Neuronal stem cell (in vitro differentiated cells): Measurements from ENCODE around the gene OCIAD1.
"Not testable (repeated sequence)": the region's sequence is repeated elsewhere in the genome, so short reads cannot be mapped to it uniquely, and the experiment has no call there.

Experiments
- DNase-seq: peaks from one replicate; pipeline ENCODE4 v3.0.0-alpha.2; 2013; ENCODE audit warnings: low spot score
- H2AFZ ChIP-seq: one replicate; pipeline ENCODE4 v1.6.1; 2013; ENCODE audit warnings: mild to moderate bottlenecking, low read length, inconsistent platforms
- H2AK5ac ChIP-seq: 2 replicates; pipeline ENCODE4 v1.6.1; 2013; ENCODE audit warnings: low read depth, mild to moderate bottlenecking, inconsistent platforms, low read length, moderate library complexity, mixed read lengths
- H2BK120ac ChIP-seq: 2 replicates; pipeline ENCODE4 v1.6.1; 2013; ENCODE audit warnings: low read depth, mild to moderate bottlenecking, inconsistent platforms, low read length, moderate library complexity, mixed read lengths
- H2BK12ac ChIP-seq: one replicate; pipeline ENCODE4 v1.6.1; 2013; ENCODE audit warnings: low read length, inconsistent platforms
- H2BK15ac ChIP-seq: 2 replicates; pipeline ENCODE4 v1.6.1; 2013; ENCODE audit warnings: mild to moderate bottlenecking, low read length, inconsistent platforms, mixed read lengths
- H2BK5ac ChIP-seq: one replicate; pipeline ENCODE4 v1.6.1; 2013; ENCODE audit warnings: inconsistent platforms, mild to moderate bottlenecking, low read length, moderate library complexity
- H3K14ac ChIP-seq: one replicate; pipeline ENCODE4 v1.6.1; 2013; ENCODE audit warnings: low read length, inconsistent platforms
- H3K18ac ChIP-seq: 2 replicates; pipeline ENCODE4 v1.6.1; 2013; ENCODE audit warnings: low read length, inconsistent platforms
- H3K23ac ChIP-seq: 2 replicates; pipeline ENCODE4 v1.6.1; 2013; ENCODE audit warnings: low read depth, mild to moderate bottlenecking, mixed read lengths, low read length, inconsistent platforms; ENCODE audit not compliant: poor library complexity
- H3K27ac ChIP-seq: replicated peaks from 3 replicates; pipeline ENCODE4 v1.5.1; 2013; ENCODE audit warnings: low read length, inconsistent platforms
- H3K27me3 ChIP-seq, 3 experiments: 2 replicates each; pipeline ENCODE4 v1.6.1; 2013; ENCODE audit warnings: low read length in 3 of 3, mild to moderate bottlenecking in 2 of 3, inconsistent platforms in 1 of 3, low read depth in 1 of 3, mixed read lengths in 1 of 3, moderate library complexity in 1 of 3; ENCODE audit not compliant: control insufficient read depth in 3 of 3, insufficient read depth in 3 of 3
- H3K36me3 ChIP-seq, 2 donors: replicated peaks in 1 of 2; 2 replicates each; pipeline ENCODE4 v1.6.1; 2013; ENCODE audit warnings: low read length in 2 of 2; ENCODE audit not compliant: control insufficient read depth in 2 of 2, insufficient read depth in 2 of 2
- H3K4ac ChIP-seq: 2 replicates; pipeline ENCODE4 v1.6.1; 2013; ENCODE audit warnings: inconsistent platforms, mild to moderate bottlenecking, low read length, moderate library complexity
- H3K4me1 ChIP-seq, 2 donors: 1 replicate in 1 of 2; 2 replicates in 1 of 2; pipeline ENCODE4 v1.6.1; 2013; ENCODE audit warnings: low read length in 2 of 2, low read depth in 1 of 2; ENCODE audit not compliant: control insufficient read depth in 2 of 2, insufficient read depth in 1 of 2
- H3K4me2 ChIP-seq: one replicate; pipeline ENCODE4 v1.6.1; 2013; ENCODE audit warnings: mild to moderate bottlenecking, low read length, inconsistent platforms; ENCODE audit not compliant: insufficient read depth, poor library complexity, severe bottlenecking
- H3K4me3 ChIP-seq, 2 donors: 2 replicates each; pipeline ENCODE4 v1.5.1; 2013; ENCODE audit warnings: low read length in 2 of 2, mild to moderate bottlenecking in 2 of 2, inconsistent platforms in 1 of 2, moderate library complexity in 1 of 2
- H3K79me1 ChIP-seq: one replicate; pipeline ENCODE4 v1.6.1; 2013; ENCODE audit warnings: low read depth, mild to moderate bottlenecking, inconsistent platforms, low read length, moderate library complexity
- H3K9ac ChIP-seq: one replicate; pipeline ENCODE4 v1.6.1; 2013; ENCODE audit warnings: mild to moderate bottlenecking, low read depth, low read length, inconsistent platforms; ENCODE audit not compliant: poor library complexity
- H3K9me3 ChIP-seq, 2 donors: replicated peaks in 1 of 2; 2 replicates each; pipeline versions ENCODE3 to v1.6.1; 2013; ENCODE audit warnings: low read length in 2 of 2, mild to moderate bottlenecking in 2 of 2, inconsistent platforms in 1 of 2, low read depth in 1 of 2, mixed read lengths in 1 of 2, moderate library complexity in 1 of 2; ENCODE audit not compliant: control insufficient read depth in 2 of 2, insufficient read depth in 1 of 2
- H4K8ac ChIP-seq: one replicate; pipeline ENCODE4 v1.6.1; 2013; ENCODE audit warnings: low read depth, mild to moderate bottlenecking, inconsistent platforms, low read length, moderate library complexity
- H4K91ac ChIP-seq: one replicate; pipeline ENCODE4 v1.6.1; 2013; ENCODE audit warnings: low read length, low read depth, mild to moderate bottlenecking, inconsistent platforms; ENCODE audit not compliant: poor library complexity
- WGBS, 2 donors: extraction: QIAGEN DNeasy Blood & Tissue Kit; methylation state at CpG; one replicate each; pipeline ENCODE4 v1.1.7; 2013; ENCODE audit warnings: missing lambda C conversion rate in 2 of 2, mixed read lengths in 1 of 2; ENCODE audit not compliant: insufficient read length in 2 of 2, insufficient replicate concordance in 1 of 2; ENCODE audit errors: extremely low coverage in 2 of 2; 5-methylcytosine and 5-hydroxymethylcytosine counted together

OCIAD1 gene

DNA sequence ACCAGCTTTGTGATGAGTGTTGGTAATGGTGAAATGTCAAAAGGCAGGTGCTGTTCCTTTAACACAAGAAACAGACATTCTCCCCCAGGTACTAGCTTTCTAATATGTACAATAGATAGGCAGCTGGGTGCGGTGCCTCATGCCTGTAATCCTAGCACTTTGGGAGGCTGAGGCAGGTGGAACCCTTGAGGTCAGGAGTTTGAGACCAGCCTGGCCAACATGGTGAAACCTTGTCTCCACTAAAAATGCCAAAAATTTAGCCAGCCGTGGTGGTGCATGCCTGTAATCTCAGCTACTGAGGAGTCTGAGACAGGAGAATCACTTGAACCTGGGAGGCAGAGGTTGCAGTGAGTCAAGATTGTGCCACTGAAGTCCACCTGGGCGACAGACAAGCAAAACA is 50.8 kb downstream of the OCIAD1 start:
- H3K36me3 ChIP-seq, H3K18ac ChIP-seq, H3K79me1 ChIP-seq, DNase-seq, H3K4me1 ChIP-seq, H3K4me2 ChIP-seq, H2BK12ac ChIP-seq, H3K4ac ChIP-seq, H4K91ac ChIP-seq, H2BK5ac ChIP-seq, H3K9me3 ChIP-seq, H4K8ac ChIP-seq, H3K27me3 ChIP-seq, H3K4me3 ChIP-seq, H2AK5ac ChIP-seq, H2BK120ac ChIP-seq, H2BK15ac ChIP-seq, H3K27ac ChIP-seq, H3K9ac ChIP-seq, H3K23ac ChIP-seq, H2AFZ ChIP-seq: not testable (repeated sequence)
- H3K14ac ChIP-seq = peak overlapping the region; percentile 38
- whole genome bisulfite sequencing, 2 donors = no CpG with 5 or more reads among the region's 3 CpGs

GRCh38 chr4:48889750-48890149 is 58.9 kb downstream of the OCIAD1 start:
- H3K18ac ChIP-seq, H2AK5ac ChIP-seq, H3K79me1 ChIP-seq, H3K27me3 ChIP-seq, H2BK120ac ChIP-seq, H3K4me1 ChIP-seq, H2AFZ ChIP-seq, H2BK15ac ChIP-seq, H3K4me2 ChIP-seq, H3K9ac ChIP-seq, H4K91ac ChIP-seq, H3K9me3 ChIP-seq, H4K8ac ChIP-seq, H3K4me3 ChIP-seq, H2BK12ac ChIP-seq, DNase-seq, H3K4ac ChIP-seq, H3K36me3 ChIP-seq, H3K23ac ChIP-seq, H2BK5ac ChIP-seq, H3K14ac ChIP-seq, H3K27ac ChIP-seq: not testable (repeated sequence)
- WGBS, 2 donors = no CpG with 5 or more reads among the region's 3 CpGs

DNA sequence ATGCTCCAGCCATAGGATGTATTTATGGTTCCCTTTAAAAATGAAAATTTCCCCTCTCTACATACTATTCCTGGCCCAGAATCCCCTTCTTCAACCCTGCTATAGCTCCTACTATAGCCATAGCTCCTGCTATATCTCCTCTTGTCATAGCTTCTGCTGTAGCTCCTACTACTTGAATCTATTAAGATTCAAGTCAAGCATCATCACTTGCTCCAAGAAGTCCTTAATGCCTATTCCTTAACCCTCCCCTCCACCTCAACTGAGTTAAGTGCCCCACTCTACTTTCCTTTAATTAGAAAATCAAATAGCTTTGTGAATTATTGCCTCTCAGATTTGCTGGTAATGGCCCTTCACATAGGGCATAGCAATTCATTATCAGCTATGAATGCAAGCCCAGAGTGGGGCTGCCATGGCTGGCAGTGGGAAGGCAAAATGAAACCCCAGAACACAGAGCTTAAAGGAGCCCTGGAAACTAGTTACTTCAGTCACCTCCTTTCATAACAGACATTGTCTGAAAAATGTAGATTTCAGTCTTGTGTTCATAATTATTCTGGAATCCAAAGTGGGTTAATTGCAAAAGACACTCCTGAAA is 60.2 kb downstream of the OCIAD1 start:
- H3K9ac ChIP-seq = no peak overlapping the region
- no peaks in the 10 kb centered on the region for H3K79me1 ChIP-seq
- no peak overlapping the region for H4K8ac ChIP-seq
- no peak overlapping the region for H3K4ac ChIP-seq
- no peaks in the 10 kb centered on the region for H3K4me1 ChIP-seq
- H2BK120ac ChIP-seq = no peak overlapping the region
- H2BK12ac ChIP-seq = no peak overlapping the region
- H2BK5ac ChIP-seq = no peak overlapping the region
- H3K23ac ChIP-seq = no peak overlapping the region
- no peaks in the 10 kb centered on the region for H3K9me3 ChIP-seq
- H2AFZ ChIP-seq = no peak overlapping the region
- H3K4me2 ChIP-seq = no peak overlapping the region
- H2AK5ac ChIP-seq = no peak overlapping the region
- no peak for DNase-seq
- H4K91ac ChIP-seq = no peak overlapping the region
- H3K27ac ChIP-seq = no peak overlapping the region
- no peak overlapping the region for H3K14ac ChIP-seq
- H3K18ac ChIP-seq = no peak overlapping the region
- peaks cover 0 to 7% of the 10 kb centered on the region in 2 donors for H3K36me3 ChIP-seq
- H3K27me3 ChIP-seq = no peaks in the 10 kb centered on the region
- H3K4me3 ChIP-seq = no peak overlapping the region
- H2BK15ac ChIP-seq = no peak overlapping the region

- Histone ChIP-seq H3K23ac (no peak overlapping the region), H3K9ac (no peak overlapping the region), H2BK120ac (no peak overlapping the region), H3K4ac (no peak overlapping the region), H2BK15ac (no peak overlapping the region), H3K14ac (no peak overlapping the region), H3K4me1 (peaks cover 0 to 4% of the 10 kb centered on the region in 2 donors), H4K8ac (no peak overlapping the region), H3K27me3 (no peaks in the 10 kb centered on the region), H3K27ac (no peak overlapping the region), H3K9me3 (no peaks in the 10 kb centered on the region), H3K4me3 (no peak overlapping the region), H3K4me2 (no peak overlapping the region), H3K79me1 (no peaks in the 10 kb centered on the region), H2AFZ (no peak overlapping the region), H2AK5ac (no peak overlapping the region), H2BK12ac (no peak overlapping the region), H3K36me3 (peaks cover 0 to 13% of the 10 kb centered on the region in 2 donors), H4K91ac (no peak overlapping the region), H3K18ac (no peak overlapping the region), H2BK5ac (no peak overlapping the region)
- no peak for DNase-seq
- WGBS, 2 donors = no CpG with 5 or more reads among the region's 3 CpGs
Observed at GRCh38 chr4:48896845-48897244, 66.0 kb downstream of the OCIAD1 start.
